ENCODE data around the gene STK40.
A peak's percentile ranks its signal among the peaks of the same experiment; 100 is the strongest.

The STK40 gene

GRCh38 chr1:36398370-36398977 is 12.8 kb upstream of the STK40 start:
- no peak for DNase-seq (ENCODE audit: low read depth in 2 of 3, low spot score in 1 of 3)

GRCh38 chr1:36397378-36398230 is 11.9 kb upstream of the STK40 start, which contains the start of gene LSM10:
Gene LSM10, minus strand, starts transcription at chr1:36397908. Its CDS starts 3,779 bp downstream, at chr1:36394129.
- peak; percentile 82 to 89 (median 89) for DNase-seq (ENCODE audit: low read depth in 2 of 3, low spot score in 1 of 3)

GRCh38 chr1:36397083-36397377 is 11.3 kb upstream of the STK40 start:
- DNase-seq (ENCODE audit: low read depth in 2 of 3, low spot score in 1 of 3) = no peak

GRCh38 chr1:36396359-36396758 is 10.6 kb upstream of the STK40 start:
- no peak for DNase-seq (ENCODE audit: low read depth in 2 of 3, low spot score in 1 of 3)

GRCh38 chr1:36393686-36394085 is 8.0 kb upstream of the STK40 start:
- DNase-seq (ENCODE audit: low read depth in 2 of 3, low spot score in 1 of 3) = no peak

GRCh38 chr1:36392836-36393235 is 7.1 kb upstream of the STK40 start:
- DNase-seq (ENCODE audit: low read depth in 2 of 3, low spot score in 1 of 3) = no peak

GRCh38 chr1:36391271-36391670 is 5.5 kb upstream of the STK40 start:
- DNase-seq (ENCODE audit: low read depth in 2 of 3, low spot score in 1 of 3) = no peak

- no peak for DNase-seq (ENCODE audit: low read depth in 2 of 3, low spot score in 1 of 3)
Observed at GRCh38 chr1:36390411-36390810, 4.7 kb upstream of the STK40 start.

GRCh38 chr1:36389999-36390398 is 4.3 kb upstream of the STK40 start:
- DNase-seq (ENCODE audit: low read depth in 2 of 3, low spot score in 1 of 3) = no peak

GRCh38 chr1:36389261-36389660 is 3.5 kb upstream of the STK40 start:
- no peak for DNase-seq (ENCODE audit: low read depth in 2 of 3, low spot score in 1 of 3)

- DNase-seq (ENCODE audit: low read depth in 2 of 3, low spot score in 1 of 3) = no peak
Observed at GRCh38 chr1:36387141-36387949, 1.6 kb upstream of the STK40 start.

GRCh38 chr1:36386265-36387140 is 779 bp upstream of the STK40 start:
- DNase-seq (ENCODE audit: low read depth in 2 of 3, low spot score in 1 of 3) = peak; percentile 86 to 92 (median 90)

GRCh38 chr1:36384542-36385409 is 948 bp downstream of the STK40 start:
- no peak for DNase-seq (ENCODE audit: low read depth in 2 of 3, low spot score in 1 of 3)

GRCh38 chr1:36383240-36383639 is 2.5 kb downstream of the STK40 start:
- DNase-seq (ENCODE audit: low read depth in 2 of 3, low spot score in 1 of 3) = no peak

- no peak for DNase-seq (ENCODE audit: low read depth in 2 of 3, low spot score in 1 of 3)
Observed at GRCh38 chr1:36382669-36383068, 3.1 kb downstream of the STK40 start.

GRCh38 chr1:36382231-36382630 is 3.5 kb downstream of the STK40 start:
- DNase-seq (ENCODE audit: low read depth in 2 of 3, low spot score in 1 of 3) = no peak

- no peak for DNase-seq (ENCODE audit: low read depth in 2 of 3, low spot score in 1 of 3)
Observed at GRCh38 chr1:36381405-36381804, 4.3 kb downstream of the STK40 start.

- DNase-seq (ENCODE audit: low read depth in 2 of 3, low spot score in 1 of 3) = no peak
Observed at GRCh38 chr1:36380782-36381181, 4.9 kb downstream of the STK40 start.

GRCh38 chr1:36380143-36380619 is 5.5 kb downstream of the STK40 start:
- no peak for DNase-seq (ENCODE audit: low read depth in 2 of 3, low spot score in 1 of 3)
